ENCODE results near the gene HTR3D. TPM values are rescaled to one million over a fixed set of nuclear protein-coding genes. Genes with fewer than 3 reads are reported as not detected.
A peak's percentile ranks its signal among the peaks of the same experiment; 100 is the strongest.
"Not testable (repeated sequence)": the region's sequence is repeated elsewhere in the genome, so short reads cannot be mapped to it uniquely, and the experiment has no call there.

The HTR3D gene
- total and polyA plus RNA-seq, 2 donors, result not detected

- Histone ChIP-seq H3K27me3 (ENCODE audit: control insufficient read depth in 2 of 2, insufficient read depth in 1 of 2, low read length in 1 of 2) (no peaks in the 10 kb centered on the region), H3K9me3 (ENCODE audit: control insufficient read depth in 2 of 2, insufficient read depth in 1 of 2, low read length in 1 of 2) (no peaks in the 10 kb centered on the region), H3K4me1 (ENCODE audit: control insufficient read depth in 2 of 2, insufficient read depth in 2 of 2, low read length in 2 of 2) (peaks cover 5 to 16% of the 10 kb centered on the region in 2 donors), H3K4me3 (ENCODE audit: low read length in 2 of 2) (no peak overlapping the region), H3K27ac (ENCODE audit: low read depth in 1 of 2, low read length in 1 of 2) (no peak overlapping the region), H3K36me3 (ENCODE audit: control insufficient read depth in 2 of 2, insufficient read depth in 2 of 2, low read length in 1 of 2) (peaks cover 5 to 19% of the 10 kb centered on the region in 2 donors)
- 99% methylated on average over 6 of the region's 6 CpGs for WGBS
- no peak for DNase-seq (ENCODE audit: low read depth in 6 of 9, low spot score in 9 of 9)
Observed at GRCh38 chr3:184011937-184012889, 19.3 kb upstream of the HTR3D start.

- peaks cover 5 to 13% of the 10 kb centered on the region in 2 donors for H3K36me3 ChIP-seq (ENCODE audit: control insufficient read depth in 2 of 2, insufficient read depth in 2 of 2, low read length in 1 of 2)
- peaks cover 5 to 22% of the 10 kb centered on the region in 2 donors for H3K4me1 ChIP-seq (ENCODE audit: control insufficient read depth in 2 of 2, insufficient read depth in 2 of 2, low read length in 2 of 2)
- DNase-seq (ENCODE audit: low read depth in 6 of 9, low spot score in 9 of 9), result no peak
- H3K9me3 ChIP-seq (ENCODE audit: control insufficient read depth in 2 of 2, insufficient read depth in 1 of 2, low read length in 1 of 2), result no peaks in the 10 kb centered on the region
- WGBS, result 96% methylated on average over 10 of the region's 10 CpGs
- H3K4me3 ChIP-seq (ENCODE audit: low read length in 2 of 2), result no peak overlapping the region
- no peak overlapping the region for H3K27ac ChIP-seq (ENCODE audit: low read depth in 1 of 2, low read length in 1 of 2)
- H3K27me3 ChIP-seq (ENCODE audit: control insufficient read depth in 2 of 2, insufficient read depth in 1 of 2, low read length in 1 of 2), result peaks cover 0 to 9% of the 10 kb centered on the region in 2 donors
Observed at GRCh38 chr3:184015381-184016019, 16.0 kb upstream of the HTR3D start.

GRCh38 chr3:184016169-184016570 lies 15.4 kb upstream of the HTR3D start:
- peaks cover 0 to 9% of the 10 kb centered on the region in 2 donors for H3K27me3 ChIP-seq (ENCODE audit: control insufficient read depth in 2 of 2, insufficient read depth in 1 of 2, low read length in 1 of 2)
- no peak overlapping the region for H3K4me3 ChIP-seq (ENCODE audit: low read length in 2 of 2)
- no peak overlapping the region for H3K27ac ChIP-seq (ENCODE audit: low read depth in 1 of 2, low read length in 1 of 2)
- H3K9me3 ChIP-seq (ENCODE audit: control insufficient read depth in 2 of 2, insufficient read depth in 1 of 2, low read length in 1 of 2), result no peaks in the 10 kb centered on the region
- WGBS, result 88% methylated on average over 5 of the region's 5 CpGs
- H3K36me3 ChIP-seq (ENCODE audit: control insufficient read depth in 2 of 2, insufficient read depth in 2 of 2, low read length in 1 of 2), result peaks cover 5 to 13% of the 10 kb centered on the region in 2 donors
- no peak for DNase-seq (ENCODE audit: low read depth in 6 of 9, low spot score in 9 of 9)
- H3K4me1 ChIP-seq (ENCODE audit: control insufficient read depth in 2 of 2, insufficient read depth in 2 of 2, low read length in 2 of 2), result peaks cover 5 to 22% of the 10 kb centered on the region in 2 donors

GRCh38 chr3:184016811-184017671 lies 14.5 kb upstream of the HTR3D start:
- 16% methylated on average over 57 of the region's 57 CpGs for WGBS
- Histone ChIP-seq H3K27ac (ENCODE audit: low read depth in 1 of 2, low read length in 1 of 2) (peak overlapping the region in 1 of 2 donors; percentile 61), H3K9me3 (ENCODE audit: control insufficient read depth in 2 of 2, insufficient read depth in 1 of 2, low read length in 1 of 2) (no peaks in the 10 kb centered on the region), H3K27me3 (ENCODE audit: control insufficient read depth in 2 of 2, insufficient read depth in 1 of 2, low read length in 1 of 2) (peaks cover 0 to 9% of the 10 kb centered on the region in 2 donors), H3K4me3 (ENCODE audit: low read length in 2 of 2) (peak overlapping the region; percentile 79 to 100), H3K4me1 (ENCODE audit: control insufficient read depth in 2 of 2, insufficient read depth in 2 of 2, low read length in 2 of 2) (peaks cover 5 to 22% of the 10 kb centered on the region in 2 donors), H3K36me3 (ENCODE audit: control insufficient read depth in 2 of 2, insufficient read depth in 2 of 2, low read length in 1 of 2) (peaks cover 5 to 10% of the 10 kb centered on the region in 2 donors)
- peak in 8 of 9 donors; percentile 20 to 77 (median 56) for DNase-seq (ENCODE audit: low read depth in 6 of 9, low spot score in 9 of 9)

GRCh38 chr3:184017672-184018423 lies 13.7 kb upstream of the HTR3D start, which contains the start of gene ABCC5:
TSS of gene ABCC5 (minus strand) at chr3:184017884. CDS start at chr3:184014392, 3,492 bp downstream.
- peak within 1 kb of the TSS; percentile 79 to 100 for H3K4me3 ChIP-seq (ENCODE audit: low read length in 2 of 2)
- H3K4me1 ChIP-seq (ENCODE audit: control insufficient read depth in 2 of 2, insufficient read depth in 2 of 2, low read length in 2 of 2), result peaks cover 5 to 22% of the 10 kb centered on the region in 2 donors
- peak; percentile 73 to 92 (median 81) for DNase-seq (ENCODE audit: low read depth in 6 of 9, low spot score in 9 of 9)
- H3K27me3 ChIP-seq (ENCODE audit: control insufficient read depth in 2 of 2, insufficient read depth in 1 of 2, low read length in 1 of 2), result peaks cover 0 to 9% of the 10 kb centered on the region in 2 donors
- no peaks in the 10 kb centered on the region for H3K9me3 ChIP-seq (ENCODE audit: control insufficient read depth in 2 of 2, insufficient read depth in 1 of 2, low read length in 1 of 2)
- under 1% methylated on average over 55 of the region's 55 CpGs for WGBS
- H3K27ac ChIP-seq (ENCODE audit: low read depth in 1 of 2, low read length in 1 of 2), result peak within 1 kb of the TSS in 1 of 2 donors; percentile 61
- H3K36me3 ChIP-seq (ENCODE audit: control insufficient read depth in 2 of 2, insufficient read depth in 2 of 2, low read length in 1 of 2), result peaks cover 0 to 4% of the 10 kb centered on the region in 2 donors

- Histone ChIP-seq H3K27ac (ENCODE audit: low read depth in 1 of 2, low read length in 1 of 2) (no peak overlapping the region), H3K36me3 (ENCODE audit: control insufficient read depth in 2 of 2, insufficient read depth in 2 of 2, low read length in 1 of 2) (peaks cover 0 to 2% of the 10 kb centered on the region in 2 donors), H3K9me3 (ENCODE audit: control insufficient read depth in 2 of 2, insufficient read depth in 1 of 2, low read length in 1 of 2) (no peaks in the 10 kb centered on the region), H3K4me1 (ENCODE audit: control insufficient read depth in 2 of 2, insufficient read depth in 2 of 2, low read length in 2 of 2) (peaks cover 5 to 22% of the 10 kb centered on the region in 2 donors), H3K4me3 (ENCODE audit: low read length in 2 of 2) (peak overlapping the region; percentile 79 to 100), H3K27me3 (ENCODE audit: control insufficient read depth in 2 of 2, insufficient read depth in 1 of 2, low read length in 1 of 2) (peaks cover 0 to 9% of the 10 kb centered on the region in 2 donors)
- WGBS, result 93% methylated on average over 21 of the region's 21 CpGs
- no peak for DNase-seq (ENCODE audit: low read depth in 6 of 9, low spot score in 9 of 9)
Observed at GRCh38 chr3:184018424-184018973, 13.0 kb upstream of the HTR3D start.

- Histone ChIP-seq H3K4me3 (ENCODE audit: low read length in 2 of 2) (no peak overlapping the region), H3K9me3 (ENCODE audit: control insufficient read depth in 2 of 2, insufficient read depth in 1 of 2, low read length in 1 of 2) (no peaks in the 10 kb centered on the region), H3K4me1 (ENCODE audit: control insufficient read depth in 2 of 2, insufficient read depth in 2 of 2, low read length in 2 of 2) (peaks cover 0 to 5% of the 10 kb centered on the region in 2 donors), H3K27me3 (ENCODE audit: control insufficient read depth in 2 of 2, insufficient read depth in 1 of 2, low read length in 1 of 2) (peaks cover 0 to 9% of the 10 kb centered on the region in 2 donors), H3K36me3 (ENCODE audit: control insufficient read depth in 2 of 2, insufficient read depth in 2 of 2, low read length in 1 of 2) (no peaks in the 10 kb centered on the region), H3K27ac (ENCODE audit: low read depth in 1 of 2, low read length in 1 of 2) (no peak overlapping the region)
- WGBS, result 29% methylated on average over 7 of the region's 7 CpGs
- no peak for DNase-seq (ENCODE audit: low read depth in 6 of 9, low spot score in 9 of 9)
Observed at GRCh38 chr3:184022323-184022722, 9.2 kb upstream of the HTR3D start.

GRCh38 chr3:184025256-184025655 lies 6.3 kb upstream of the HTR3D start:
- DNase-seq (ENCODE audit: low read depth in 6 of 9, low spot score in 9 of 9); H3K27me3 ChIP-seq (ENCODE audit: control insufficient read depth in 2 of 2, insufficient read depth in 1 of 2, low read length in 1 of 2); H3K4me1 ChIP-seq (ENCODE audit: control insufficient read depth in 2 of 2, insufficient read depth in 2 of 2, low read length in 2 of 2); H3K4me3 ChIP-seq (ENCODE audit: low read length in 2 of 2); H3K36me3 ChIP-seq (ENCODE audit: control insufficient read depth in 2 of 2, insufficient read depth in 2 of 2, low read length in 1 of 2); H3K27ac ChIP-seq (ENCODE audit: low read depth in 1 of 2, low read length in 1 of 2); H3K9me3 ChIP-seq (ENCODE audit: control insufficient read depth in 2 of 2, insufficient read depth in 1 of 2, low read length in 1 of 2): not testable (repeated sequence)
- 88% methylated on average over 5 of the region's 5 CpGs for WGBS

Measured in thymus (tissue), 11 donors.